Measurements from ENCODE around the gene ATG3. TPM values are rescaled to one million over a fixed set of nuclear protein-coding genes. Genes with fewer than 3 reads are reported as not detected.

The ATG3 gene
- total RNA-seq, 4 donors from 2014 or later = 41.7 to 55.1 (median 44.3) TPM

DNA sequence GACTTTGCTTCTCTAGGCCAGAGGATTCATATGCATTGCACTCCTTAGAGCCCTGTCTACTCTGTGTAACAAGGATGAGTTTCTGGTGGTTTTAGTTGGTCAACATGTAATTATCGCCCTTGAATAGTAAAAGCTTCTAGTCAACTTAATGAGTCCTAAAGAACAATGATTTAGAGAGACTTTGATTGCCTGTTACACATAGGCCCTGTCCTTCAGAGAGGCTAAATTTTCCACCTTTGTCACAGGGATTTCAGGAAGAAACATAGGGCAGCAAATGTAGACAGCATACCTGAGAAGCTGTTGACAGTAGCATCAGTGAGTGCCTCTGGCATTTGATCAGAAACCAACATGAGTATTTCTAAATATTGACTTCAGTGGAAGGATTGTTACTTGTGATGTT, 69.6 kb downstream of the ATG3 start:
- H3K4me3 ChIP-seq = no peak overlapping the region
- 100% methylated on average over 1 of the region's 1 CpG for WGBS, 2 donors (ENCODE audit: low coverage in 1 of 2)
- no peak overlapping the region for H3K27ac ChIP-seq
- ATAC-seq = no peak
- H3K27me3 ChIP-seq = no peaks in the 10 kb centered on the region
- TF ChIP-seq POLR2A (IDR thresholded peaks at IDR 0.05) (no peak), POLR2AphosphoS5 (IDR thresholded peaks at IDR 0.05) (no peak), EP300 (IDR thresholded peaks at IDR 0.05) (no peak)
- TF ChIP-seq, protein P1, sequence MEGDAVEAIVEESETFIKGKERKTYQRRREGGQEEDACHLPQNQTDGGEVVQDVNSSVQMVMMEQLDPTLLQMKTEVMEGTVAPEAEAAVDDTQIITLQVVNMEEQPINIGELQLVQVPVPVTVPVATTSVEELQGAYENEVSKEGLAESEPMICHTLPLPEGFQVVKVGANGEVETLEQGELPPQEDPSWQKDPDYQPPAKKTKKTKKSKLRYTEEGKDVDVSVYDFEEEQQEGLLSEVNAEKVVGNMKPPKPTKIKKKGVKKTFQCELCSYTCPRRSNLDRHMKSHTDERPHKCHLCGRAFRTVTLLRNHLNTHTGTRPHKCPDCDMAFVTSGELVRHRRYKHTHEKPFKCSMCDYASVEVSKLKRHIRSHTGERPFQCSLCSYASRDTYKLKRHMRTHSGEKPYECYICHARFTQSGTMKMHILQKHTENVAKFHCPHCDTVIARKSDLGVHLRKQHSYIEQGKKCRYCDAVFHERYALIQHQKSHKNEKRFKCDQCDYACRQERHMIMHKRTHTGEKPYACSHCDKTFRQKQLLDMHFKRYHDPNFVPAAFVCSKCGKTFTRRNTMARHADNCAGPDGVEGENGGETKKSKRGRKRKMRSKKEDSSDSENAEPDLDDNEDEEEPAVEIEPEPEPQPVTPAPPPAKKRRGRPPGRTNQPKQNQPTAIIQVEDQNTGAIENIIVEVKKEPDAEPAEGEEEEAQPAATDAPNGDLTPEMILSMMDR (IDR thresholded peaks at IDR 0.05) = no peak
- H3K4me1 ChIP-seq = no peaks in the 10 kb centered on the region
- H3K9me3 ChIP-seq = no peaks in the 10 kb centered on the region
- no peaks in the 10 kb centered on the region for H3K36me3 ChIP-seq

DNA sequence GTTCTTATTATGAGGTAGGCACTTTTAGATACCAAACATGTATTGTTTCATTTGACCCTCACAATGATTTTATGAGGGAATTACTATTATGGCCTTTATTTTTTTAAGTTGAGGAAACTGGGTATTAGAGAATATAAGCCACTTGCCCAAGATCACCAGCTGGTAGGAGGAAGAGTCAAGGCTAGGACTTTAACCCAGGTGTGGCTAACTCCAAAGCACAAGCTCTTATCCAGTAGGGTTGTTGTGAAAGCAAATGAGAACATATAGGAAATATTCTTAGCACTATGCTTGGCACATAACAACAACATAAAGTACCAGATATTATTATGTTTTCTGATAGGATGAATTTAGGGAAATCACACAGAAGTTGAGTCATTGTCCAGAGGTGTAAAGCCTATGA, 70.4 kb downstream of the ATG3 start:
- Histone ChIP-seq H3K27ac (no peak overlapping the region), H3K36me3 (no peaks in the 10 kb centered on the region), H3K4me1 (no peaks in the 10 kb centered on the region), H3K27me3 (no peaks in the 10 kb centered on the region), H3K4me3 (no peak overlapping the region), H3K9me3 (no peaks in the 10 kb centered on the region)
- TF ChIP-seq, protein P1 (IDR thresholded peaks at IDR 0.05) = no peak
- no peak for TF ChIP-seq POLR2AphosphoS5 (IDR thresholded peaks at IDR 0.05)
- TF ChIP-seq POLR2A (IDR thresholded peaks at IDR 0.05) = no peak
- no peak for TF ChIP-seq EP300 (IDR thresholded peaks at IDR 0.05)
- no peak for ATAC-seq

DNA sequence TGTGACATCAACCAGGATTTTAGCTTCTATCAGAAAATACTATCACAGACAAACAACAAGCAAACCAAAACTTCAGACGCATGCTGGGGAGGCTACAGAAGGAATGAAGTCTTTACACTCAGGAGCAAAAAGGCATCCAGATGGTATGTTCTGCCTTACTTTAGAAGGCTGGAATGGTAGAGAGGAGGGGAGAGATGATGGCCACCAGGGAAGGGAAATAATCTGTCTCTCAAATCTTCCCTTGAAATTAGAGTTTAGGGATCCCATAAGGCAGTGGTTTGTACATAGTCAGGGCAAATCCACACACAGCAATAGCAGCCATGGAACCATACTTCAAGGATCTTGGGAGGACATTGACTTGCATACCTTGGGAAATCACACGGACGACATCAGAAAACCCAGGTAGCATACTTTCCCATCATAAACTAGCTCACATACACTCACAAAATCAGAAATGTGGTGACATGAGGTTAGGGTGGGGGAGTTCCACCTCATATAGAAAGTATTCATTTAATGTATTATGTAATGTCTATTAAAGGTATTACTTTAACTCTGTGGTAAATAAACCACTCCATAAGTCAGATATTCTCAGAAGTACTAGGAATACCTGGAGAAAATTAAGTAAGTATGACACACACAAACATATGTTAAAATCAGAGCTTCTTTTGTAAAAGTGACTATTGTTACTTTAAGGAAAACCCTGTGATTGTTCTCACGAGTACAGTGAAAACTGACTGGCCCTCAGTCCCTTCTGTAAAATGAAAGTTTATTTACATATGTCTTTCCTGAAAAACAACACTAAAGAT, 71.9 kb downstream of the ATG3 start:
- WGBS, 2 donors (ENCODE audit: low coverage in 1 of 2) = 83 to 84% methylated on average over 3 of the region's 4 CpGs
- no peaks in the 10 kb centered on the region for H3K9me3 ChIP-seq
- no peaks in the 10 kb centered on the region for H3K4me1 ChIP-seq
- no peaks in the 10 kb centered on the region for H3K36me3 ChIP-seq
- no peak for TF ChIP-seq POLR2A (IDR thresholded peaks at IDR 0.05)
- TF ChIP-seq POLR2AphosphoS5 (IDR thresholded peaks at IDR 0.05) = no peak
- no peak for TF ChIP-seq EP300 (IDR thresholded peaks at IDR 0.05)
- TF ChIP-seq, protein P1 (IDR thresholded peaks at IDR 0.05) = no peak
- no peaks in the 10 kb centered on the region for H3K27me3 ChIP-seq
- ATAC-seq = no peak
- no peak overlapping the region for H3K27ac ChIP-seq
- no peak overlapping the region for H3K4me3 ChIP-seq

DNA sequence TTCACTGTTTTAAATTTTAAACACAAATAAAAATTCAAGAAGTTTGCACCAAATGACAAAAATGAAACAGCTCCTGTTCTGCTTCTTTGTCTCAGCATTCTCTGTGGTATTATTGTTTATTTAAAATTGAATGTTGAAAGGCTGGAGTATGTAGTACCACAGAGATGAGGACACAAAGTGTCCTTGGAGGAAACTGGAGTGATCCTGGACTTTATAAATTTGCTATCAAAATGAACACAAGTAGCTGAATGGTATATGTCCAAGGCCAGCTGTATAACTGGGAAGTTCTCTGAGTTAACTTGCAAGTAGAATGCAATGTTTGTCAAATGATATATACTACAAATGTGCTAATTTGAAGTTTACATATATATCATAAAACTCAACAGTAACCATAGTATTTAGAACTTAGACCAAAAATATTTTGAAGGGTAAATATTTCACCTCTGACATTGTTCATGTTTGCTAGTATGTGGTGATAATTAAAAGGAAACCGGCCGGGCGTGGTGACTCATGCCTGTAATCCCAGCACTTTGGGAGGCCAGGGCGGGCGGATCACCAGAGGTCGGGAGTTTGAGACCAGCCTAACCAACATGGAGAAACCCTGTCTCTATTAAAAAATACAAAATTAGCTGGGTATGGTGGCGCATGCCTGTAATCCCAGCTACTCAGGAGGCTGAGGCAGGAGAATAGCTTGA, 74.8 kb downstream of the ATG3 start:
- TF ChIP-seq POLR2AphosphoS5 (IDR thresholded peaks at IDR 0.05) = no peak
- TF ChIP-seq, protein P1 (IDR thresholded peaks at IDR 0.05) = no peak
- no peak for TF ChIP-seq EP300 (IDR thresholded peaks at IDR 0.05)
- TF ChIP-seq POLR2A (IDR thresholded peaks at IDR 0.05) = no peak

DNA sequence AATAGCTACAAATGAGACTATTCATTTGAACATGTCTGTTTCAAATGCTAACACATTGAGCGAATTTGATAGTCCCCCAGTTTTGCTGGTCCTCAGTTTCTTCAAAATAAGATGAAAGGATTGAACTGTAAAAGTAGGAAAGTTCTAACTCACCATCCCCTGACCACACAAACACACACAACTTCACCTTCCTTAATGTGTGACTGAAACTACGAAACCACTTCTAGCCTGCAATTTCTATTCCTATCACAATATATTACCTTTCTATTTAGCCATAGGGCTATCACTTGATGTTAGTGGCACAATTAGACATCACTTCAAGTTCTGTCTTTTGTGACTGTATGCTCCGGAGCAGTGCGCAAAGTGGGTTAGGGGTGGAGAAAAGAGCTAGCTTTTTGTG, 77.4 kb downstream of the ATG3 start:
- H3K9me3 ChIP-seq = no peaks in the 10 kb centered on the region
- ATAC-seq = no peak
- no peak overlapping the region for H3K4me3 ChIP-seq
- TF ChIP-seq, protein P1 (IDR thresholded peaks at IDR 0.05) = no peak
- no peak for TF ChIP-seq POLR2AphosphoS5 (IDR thresholded peaks at IDR 0.05)
- no peak for TF ChIP-seq POLR2A (IDR thresholded peaks at IDR 0.05)
- TF ChIP-seq EP300 (IDR thresholded peaks at IDR 0.05) = no peak
- no peaks in the 10 kb centered on the region for H3K27me3 ChIP-seq
- no peak overlapping the region for H3K27ac ChIP-seq
- no peaks in the 10 kb centered on the region for H3K36me3 ChIP-seq
- 85 to 89% methylated on average over 2 to 4 of the region's 4 CpGs for WGBS, 2 donors (ENCODE audit: low coverage in 1 of 2)
- H3K4me1 ChIP-seq = no peaks in the 10 kb centered on the region

More for the DNA sequence above, 74.8 kb downstream of the ATG3 start:
- no peak overlapping the region for H3K27ac ChIP-seq
- H3K4me1 ChIP-seq = no peaks in the 10 kb centered on the region
- H3K9me3 ChIP-seq = no peaks in the 10 kb centered on the region
- H3K4me3 ChIP-seq = no peak overlapping the region
- 87 to 92% methylated on average over 6 to 7 of the region's 7 CpGs for WGBS, 2 donors (ENCODE audit: low coverage in 1 of 2)
- ATAC-seq = no peak
- H3K27me3 ChIP-seq = no peaks in the 10 kb centered on the region
- H3K36me3 ChIP-seq = no peaks in the 10 kb centered on the region

All from gastroesophageal sphincter (tissue), 4 donors.